ENCODE data around the gene SUPT3H.

DNA sequence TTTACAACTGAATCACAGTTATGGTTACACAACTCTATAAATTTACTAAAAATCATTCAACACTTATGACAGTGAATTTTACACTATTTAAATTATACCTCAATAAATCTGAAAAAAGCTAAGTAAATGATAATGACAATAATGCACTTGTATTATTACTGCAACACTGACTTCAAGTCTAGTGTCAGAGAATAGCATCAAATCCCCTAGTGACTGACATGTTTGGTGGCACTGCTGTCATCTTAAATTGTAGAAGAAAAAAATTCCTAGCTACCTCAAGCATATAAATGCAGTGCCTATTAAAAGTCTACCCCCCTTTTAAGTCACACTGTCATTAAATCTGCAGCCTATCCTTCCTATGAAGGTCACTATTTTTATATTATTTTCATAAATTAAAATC, 239.0 kb downstream of the SUPT3H start:
- TF ChIP-seq ZNF776 (CRISPR knock-in tag; IDR thresholded peaks at IDR 0.05) = no peak
- no peak for TF ChIP-seq ZBTB26 (CRISPR knock-in tag; IDR thresholded peaks at IDR 0.05; ENCODE audit: borderline replicate concordance)
- TF ChIP-seq ASH2L (IDR thresholded peaks at IDR 0.05; ENCODE audit: insufficient read length, low read depth, low read length) = no peak
- TF ChIP-seq, protein P1, sequence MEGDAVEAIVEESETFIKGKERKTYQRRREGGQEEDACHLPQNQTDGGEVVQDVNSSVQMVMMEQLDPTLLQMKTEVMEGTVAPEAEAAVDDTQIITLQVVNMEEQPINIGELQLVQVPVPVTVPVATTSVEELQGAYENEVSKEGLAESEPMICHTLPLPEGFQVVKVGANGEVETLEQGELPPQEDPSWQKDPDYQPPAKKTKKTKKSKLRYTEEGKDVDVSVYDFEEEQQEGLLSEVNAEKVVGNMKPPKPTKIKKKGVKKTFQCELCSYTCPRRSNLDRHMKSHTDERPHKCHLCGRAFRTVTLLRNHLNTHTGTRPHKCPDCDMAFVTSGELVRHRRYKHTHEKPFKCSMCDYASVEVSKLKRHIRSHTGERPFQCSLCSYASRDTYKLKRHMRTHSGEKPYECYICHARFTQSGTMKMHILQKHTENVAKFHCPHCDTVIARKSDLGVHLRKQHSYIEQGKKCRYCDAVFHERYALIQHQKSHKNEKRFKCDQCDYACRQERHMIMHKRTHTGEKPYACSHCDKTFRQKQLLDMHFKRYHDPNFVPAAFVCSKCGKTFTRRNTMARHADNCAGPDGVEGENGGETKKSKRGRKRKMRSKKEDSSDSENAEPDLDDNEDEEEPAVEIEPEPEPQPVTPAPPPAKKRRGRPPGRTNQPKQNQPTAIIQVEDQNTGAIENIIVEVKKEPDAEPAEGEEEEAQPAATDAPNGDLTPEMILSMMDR (CRISPR knock-in tag; IDR thresholded peaks at IDR 0.05) = no peak
- no peak for TF ChIP-seq TBP (CRISPR knock-in tag; IDR thresholded peaks at IDR 0.05)
- TF ChIP-seq CBX1 (IDR thresholded peaks at IDR 0.05; ENCODE audit: low read depth) = no peak
- no peak for TF ChIP-seq ZNF318 (CRISPR knock-in tag; IDR thresholded peaks at IDR 0.05)
- TF ChIP-seq ZNF234 (CRISPR knock-in tag; conservative IDR thresholded peaks at IDR 0.05) = no peak
- TF ChIP-seq ZFP82 (CRISPR knock-in tag; IDR thresholded peaks at IDR 0.05; ENCODE audit: borderline replicate concordance) = no peak
- TF ChIP-seq AKNA (CRISPR knock-in tag; IDR thresholded peaks at IDR 0.05; ENCODE audit: borderline replicate concordance) = no peak

Measured in HepG2 (cell line).